Measurements from ENCODE around the gene BIRC2. TPM values are rescaled to one million over a fixed set of nuclear protein-coding genes. Genes with fewer than 3 reads are reported as not detected.
A peak's percentile ranks its signal among the peaks of the same experiment; 100 is the strongest.
"Not testable (repeated sequence)": the region's sequence is repeated elsewhere in the genome, so short reads cannot be mapped to it uniquely, and the experiment has no call there.

Gene BIRC2
- total RNA-seq = 52.1 TPM

- H3K36me3 ChIP-seq = peaks cover 3 to 7% of the 10 kb centered on the region in 2 donors
- peak within 1 kb of the TSS; percentile 72 to 83 for H3K4me3 ChIP-seq
- H3K27me3 ChIP-seq = no peaks in the 10 kb centered on the region
- peaks cover 37% of the 10 kb centered on the region for H3K4me1 ChIP-seq
- H3K9me3 ChIP-seq = no peaks in the 10 kb centered on the region
- TF ChIP-seq CTCF (IDR thresholded peaks at IDR 0.05) = peak; percentile 28 to 79 (median 78)
- peak; percentile 64 to 97 for TF ChIP-seq POLR2AphosphoS5 (IDR thresholded peaks at IDR 0.05; ENCODE audit: insufficient read depth in 1 of 2, low read depth in 1 of 2)
- TF ChIP-seq POLR2A (IDR thresholded peaks at IDR 0.05) = peak in 1 of 2 donors; percentile 91
- peak; percentile 90 to 97 for DNase-seq (ENCODE audit: extremely low spot score in 2 of 2)
- intact Hi-C loops (cut with DNase I) = loop anchor here (5.0 to 10.0 kb wide), 2 partner anchors 52 to 105 kb away; partner anchors contain the start of gene TMEM123
- H3K27ac ChIP-seq = peak within 1 kb of the TSS; percentile 98
These were observed at the start of gene BIRC2 for GRCh38 chr11:102346748-102347461. BIRC2 (plus strand) TSS chr11:102347214; CDS start chr11:102349855, 2,641 bp downstream.

- not testable (repeated sequence) for DNase-seq (ENCODE audit: extremely low spot score in 2 of 2)
These were observed 46.2 kb upstream of the BIRC2 start for GRCh38 chr11:102300837-102301236.

GRCh38 chr11:102302241-102302640 is 44.8 kb upstream of the BIRC2 start:
- Histone ChIP-seq H3K4me1 (peaks cover 9% of the 10 kb centered on the region), H3K4me3 (no peak overlapping the region), H3K36me3 (no peaks in the 10 kb centered on the region), H3K27ac (no peak overlapping the region), H3K9me3 (no peaks in the 10 kb centered on the region), H3K27me3 (no peaks in the 10 kb centered on the region)
- DNase-seq (ENCODE audit: extremely low spot score in 2 of 2) = no peak
- intact Hi-C loops (cut with DNase I) = no loop called here
- TF ChIP-seq CTCF (IDR thresholded peaks at IDR 0.05) (no peak), POLR2A (IDR thresholded peaks at IDR 0.05) (no peak), POLR2AphosphoS5 (IDR thresholded peaks at IDR 0.05; ENCODE audit: insufficient read depth in 1 of 2, low read depth in 1 of 2) (no peak)

More at GRCh38 chr11:102300837-102301236, 46.2 kb upstream of the BIRC2 start:
- H3K36me3 ChIP-seq; H3K4me3 ChIP-seq; H3K9me3 ChIP-seq; H3K27me3 ChIP-seq; intact Hi-C loops (cut with DNase I); H3K27ac ChIP-seq; H3K4me1 ChIP-seq: not testable (repeated sequence)

DNA sequence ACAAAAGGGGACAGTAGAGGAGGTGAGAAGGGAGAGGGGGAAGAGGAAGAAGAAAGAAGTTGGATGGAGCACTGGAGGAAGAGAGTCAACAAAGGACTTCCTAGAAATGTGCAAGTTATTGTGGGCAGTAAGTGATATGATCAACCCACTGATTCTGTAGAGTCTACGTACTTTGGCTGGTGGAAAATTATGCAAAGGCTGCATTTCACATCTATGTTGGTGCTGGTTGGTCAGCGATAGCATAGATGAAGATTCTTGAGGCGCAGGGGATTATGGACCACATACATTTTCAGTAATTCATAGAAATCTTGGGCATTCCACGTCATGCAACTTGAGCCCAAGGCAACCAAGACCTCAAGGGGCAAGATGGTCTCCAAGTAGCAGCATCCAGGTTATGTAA is 42.3 kb upstream of the BIRC2 start:
- H3K4me3 ChIP-seq = no peak overlapping the region
- no peak for DNase-seq (ENCODE audit: extremely low spot score in 2 of 2)
- TF ChIP-seq CTCF (IDR thresholded peaks at IDR 0.05) = no peak
- no peak for TF ChIP-seq POLR2A (IDR thresholded peaks at IDR 0.05)
- no peak for TF ChIP-seq POLR2AphosphoS5 (IDR thresholded peaks at IDR 0.05; ENCODE audit: insufficient read depth in 1 of 2, low read depth in 1 of 2)

GRCh38 chr11:102305352-102306047 is 41.5 kb upstream of the BIRC2 start:
- H3K4me1 ChIP-seq = peaks cover 13% of the 10 kb centered on the region
- H3K36me3 ChIP-seq = no peaks in the 10 kb centered on the region
- intact Hi-C loops (cut with DNase I) = no loop called here
- H3K4me3 ChIP-seq = no peak overlapping the region
- H3K27ac ChIP-seq = peak overlapping the region; percentile 7
- no peaks in the 10 kb centered on the region for H3K27me3 ChIP-seq
- H3K9me3 ChIP-seq = no peaks in the 10 kb centered on the region
- no peak for TF ChIP-seq POLR2A (IDR thresholded peaks at IDR 0.05)
- no peak for TF ChIP-seq POLR2AphosphoS5 (IDR thresholded peaks at IDR 0.05; ENCODE audit: insufficient read depth in 1 of 2, low read depth in 1 of 2)
- no peak for TF ChIP-seq CTCF (IDR thresholded peaks at IDR 0.05)
- DNase-seq (ENCODE audit: extremely low spot score in 2 of 2) = no peak

More for the DNA sequence above, 42.3 kb upstream of the BIRC2 start:
- no peak overlapping the region for H3K27ac ChIP-seq
- no peaks in the 10 kb centered on the region for H3K9me3 ChIP-seq
- H3K27me3 ChIP-seq = no peaks in the 10 kb centered on the region
- peaks cover 13% of the 10 kb centered on the region for H3K4me1 ChIP-seq
- no peaks in the 10 kb centered on the region for H3K36me3 ChIP-seq
- intact Hi-C loops (cut with DNase I) = no loop called here
